ENCODE data around the gene TAX1BP1. TPM values are rescaled to one million over a fixed set of nuclear protein-coding genes. Genes with fewer than 3 reads are reported as not detected.
A peak's percentile ranks its signal among the peaks of the same experiment; 100 is the strongest.

The TAX1BP1 gene
- polyA plus RNA-seq, 5 donors, result 76.1 to 123 (median 93.2) TPM

DNA sequence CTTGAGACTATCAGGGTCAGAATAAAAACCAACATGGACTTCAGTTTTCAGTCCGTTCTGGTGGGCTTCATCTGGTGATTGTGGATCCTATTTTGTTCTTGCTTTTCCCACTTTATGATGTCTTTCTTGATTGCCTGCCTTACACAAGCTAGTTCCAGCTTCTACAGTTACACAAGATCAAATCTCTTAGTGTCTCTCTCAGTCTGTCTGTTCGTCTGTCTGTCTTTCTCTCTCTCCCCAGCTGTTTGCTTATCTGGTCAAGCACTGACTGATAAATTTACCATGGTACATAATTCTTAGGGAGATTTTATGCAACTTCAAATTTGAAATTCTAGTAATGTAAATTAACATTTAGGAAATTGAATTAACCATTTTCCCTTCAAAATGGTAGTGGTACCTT is 35.8 kb downstream of the TAX1BP1 start:
- DNase-seq, result no peak

DNA sequence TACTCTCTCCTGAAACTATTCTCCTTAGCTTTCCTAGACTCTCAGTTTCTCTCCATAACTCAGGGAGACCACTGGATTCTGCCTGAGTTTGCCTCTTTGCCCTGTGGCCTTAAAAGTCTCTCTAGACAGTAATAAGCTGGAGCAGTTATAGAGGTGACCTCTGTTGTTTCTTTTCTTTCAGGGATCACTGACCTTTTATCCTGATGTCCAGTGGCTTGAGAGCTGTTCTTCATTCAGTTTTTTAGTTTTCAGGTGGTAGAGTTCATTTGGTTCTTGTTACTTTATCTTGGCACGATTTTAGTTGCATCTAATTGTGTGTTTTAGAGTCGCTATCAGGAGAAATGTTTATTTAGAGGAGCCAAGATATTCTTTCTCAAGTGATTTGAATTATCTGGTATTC is 37.7 kb downstream of the TAX1BP1 start:
- no peak for DNase-seq

DNA sequence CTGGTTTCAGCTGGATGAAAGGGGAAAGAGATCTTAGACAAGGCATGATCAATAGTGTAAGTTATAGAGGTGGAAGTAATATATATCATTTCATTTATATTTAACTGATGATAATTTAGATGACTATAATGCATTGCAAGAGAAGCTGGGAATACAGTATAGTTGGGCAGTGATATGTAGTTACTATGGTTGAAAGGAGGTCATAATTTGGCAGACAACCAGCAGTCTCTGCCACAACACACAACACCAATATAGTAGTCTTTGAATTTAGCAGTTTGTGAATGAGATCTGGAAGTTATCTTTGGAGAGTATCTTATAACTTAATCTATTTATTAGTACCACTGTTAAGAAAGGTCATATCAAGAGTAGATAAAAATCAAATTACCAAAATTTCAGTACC is 39.9 kb downstream of the TAX1BP1 start:
- no peak for DNase-seq

DNA sequence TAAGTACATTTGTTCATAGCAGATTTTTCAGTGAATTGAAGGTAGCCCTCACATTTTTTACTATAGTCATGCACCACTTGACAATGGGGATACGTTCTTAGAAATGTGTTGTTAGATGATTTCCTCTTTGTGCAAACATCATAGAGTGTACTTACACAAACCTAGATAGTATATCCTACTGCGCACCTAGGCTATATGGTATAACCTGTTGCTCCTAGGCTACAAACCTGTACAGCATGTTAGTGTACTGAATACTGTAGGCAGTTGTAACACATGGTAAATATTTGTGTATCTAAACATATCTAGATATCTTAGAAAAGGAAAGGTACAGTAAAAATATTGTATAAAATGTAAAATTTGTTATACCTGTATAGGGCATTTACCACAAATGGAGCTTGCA is 41.2 kb downstream of the TAX1BP1 start:
- no peak for DNase-seq

DNA sequence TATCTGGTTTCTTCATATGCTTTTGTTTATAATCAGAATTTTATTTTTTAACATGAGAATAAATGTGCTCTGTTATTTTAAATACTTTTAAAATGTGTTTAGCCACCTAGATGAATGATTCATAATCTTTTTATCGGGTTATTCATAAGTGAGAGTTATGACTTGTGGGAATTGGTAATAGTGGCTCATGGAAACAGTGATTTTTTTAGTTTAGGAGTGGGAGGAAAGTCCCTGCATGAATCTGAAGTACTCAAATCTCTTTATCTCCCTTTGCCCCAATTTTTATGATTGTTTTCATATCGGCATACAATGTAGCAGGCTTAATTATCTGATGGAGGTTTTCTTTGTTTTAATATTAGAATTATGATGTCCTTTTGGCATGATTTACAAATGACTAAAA is 42.9 kb downstream of the TAX1BP1 start:
- no peak for DNase-seq

DNA sequence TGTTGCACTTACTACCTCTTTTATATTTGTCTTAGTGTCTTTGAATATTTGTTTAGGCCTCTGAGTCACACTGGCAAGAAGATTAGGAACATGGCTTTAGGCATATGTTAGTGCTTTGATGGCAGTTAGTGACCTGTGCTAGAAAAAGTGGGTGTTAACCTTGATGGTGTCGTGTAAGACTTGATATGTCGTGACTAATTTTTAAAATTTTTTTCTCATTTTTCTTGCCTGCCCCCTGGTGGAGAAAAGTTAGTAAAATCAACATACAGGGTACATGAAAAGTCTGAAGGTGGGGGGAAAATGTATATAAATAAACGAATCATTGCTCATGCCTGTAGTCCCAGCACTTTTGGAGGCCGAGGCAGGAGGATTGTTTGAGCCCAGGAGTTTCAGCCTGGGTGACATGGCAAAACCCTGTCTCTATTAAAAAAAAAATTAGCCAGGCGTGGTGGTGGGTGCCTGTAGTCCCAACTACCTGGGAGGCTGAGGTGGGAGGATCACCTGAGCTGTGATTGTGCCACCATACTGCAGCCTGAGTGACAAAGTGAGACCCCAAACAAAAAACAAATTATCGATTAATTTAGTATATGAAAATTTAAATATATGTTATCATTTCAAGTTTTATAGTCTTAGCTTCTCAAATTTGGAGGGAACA is 44.6 kb downstream of the TAX1BP1 start:
- DNase-seq, result peak in 1 of 2 donors; percentile 12

DNA sequence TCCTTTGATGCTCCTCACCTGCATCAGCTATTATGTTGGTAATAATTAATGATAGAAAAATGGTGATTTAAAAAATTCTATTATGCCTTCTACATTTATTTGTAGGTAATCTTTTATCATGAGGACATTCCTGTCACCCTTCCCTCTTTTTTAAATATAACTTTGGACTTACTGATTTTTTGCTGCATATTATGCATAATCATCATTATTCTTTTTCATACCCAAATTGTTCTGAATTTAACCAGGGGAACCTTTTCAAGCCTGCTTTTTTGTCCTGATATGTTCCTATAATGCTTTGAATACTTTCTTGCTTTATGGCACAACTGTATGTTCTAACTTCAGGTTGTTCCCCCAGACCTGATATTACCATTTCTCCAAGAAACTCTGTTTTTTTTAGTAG is 48.5 kb downstream of the TAX1BP1 start:
- DNase-seq, result no peak

DNA sequence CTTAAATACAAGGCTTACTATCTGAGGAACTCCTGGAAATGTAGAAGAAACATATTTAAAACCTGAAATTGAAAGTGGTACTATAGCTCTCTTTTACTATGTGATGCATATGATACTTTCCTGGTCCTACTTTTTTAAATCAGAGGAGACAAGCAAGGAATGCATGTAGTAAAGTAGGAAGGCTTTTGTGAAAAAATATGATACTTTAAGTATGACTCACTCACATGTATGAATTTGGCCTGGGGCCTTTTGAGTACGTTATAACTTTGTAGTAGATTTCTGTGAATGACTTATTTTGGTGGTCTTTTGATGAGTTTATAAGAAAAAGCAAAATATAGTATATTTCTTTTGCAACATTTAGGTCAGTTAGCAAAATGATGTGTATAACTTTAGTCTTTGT is 53.8 kb downstream of the TAX1BP1 start:
- no peak for DNase-seq

DNA sequence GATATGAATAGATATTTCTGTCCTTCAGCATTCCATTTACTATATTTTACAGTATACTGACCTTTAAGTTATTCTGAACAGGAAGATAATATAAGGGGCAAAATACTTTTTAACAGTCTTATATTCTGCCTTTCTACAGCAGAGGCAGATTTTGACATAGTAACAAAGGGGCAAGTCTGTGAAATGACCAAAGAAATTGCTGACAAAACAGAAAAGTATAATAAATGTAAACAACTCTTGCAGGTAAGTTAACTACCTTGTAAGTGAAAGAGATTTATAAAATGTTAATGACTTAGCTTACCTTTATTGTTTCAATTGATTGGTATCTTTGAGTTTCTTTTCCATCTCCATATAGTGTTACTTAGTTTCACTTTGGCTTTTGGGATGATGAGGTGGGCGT is 56.0 kb downstream of the TAX1BP1 start:
- DNase-seq, result no peak

DNA sequence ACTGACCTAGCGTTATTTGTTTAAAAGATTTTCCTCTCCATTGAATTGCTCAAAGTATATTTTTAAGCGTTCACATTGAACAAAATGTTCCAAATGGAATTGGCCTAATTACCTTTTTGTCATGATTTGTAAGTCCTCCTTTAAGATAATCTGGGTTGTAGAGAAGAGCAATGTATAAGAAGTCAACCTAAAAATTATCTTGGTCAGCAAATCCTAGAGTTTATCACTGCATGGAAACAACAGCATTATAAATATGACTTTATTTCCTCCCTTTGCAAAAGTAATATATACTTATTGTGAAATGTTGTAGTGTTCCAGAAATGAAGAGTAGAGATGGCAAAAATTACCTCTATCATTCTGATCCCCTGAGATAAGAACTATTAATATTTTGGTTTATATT is 59.2 kb downstream of the TAX1BP1 start:
- no peak for DNase-seq

DNA sequence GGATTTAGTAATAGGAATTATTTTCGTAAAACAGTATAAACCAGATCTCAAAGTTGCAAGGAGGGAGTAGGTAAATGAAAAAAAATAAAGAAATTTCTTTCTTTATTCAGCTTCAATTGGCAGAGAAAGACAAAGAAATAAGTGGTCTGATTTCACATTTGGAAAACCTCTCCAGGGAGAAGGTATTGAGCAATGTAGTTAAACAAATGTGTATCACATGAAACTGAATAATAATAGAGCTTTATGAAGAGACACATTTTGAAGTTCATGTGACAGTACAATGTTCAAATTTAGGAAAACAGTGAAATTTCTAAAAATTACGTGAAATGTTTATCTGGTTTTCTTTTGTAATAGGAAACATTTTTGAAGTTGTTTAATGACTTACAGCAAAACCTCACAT is 63.0 kb downstream of the TAX1BP1 start:
- no peak for DNase-seq

DNA sequence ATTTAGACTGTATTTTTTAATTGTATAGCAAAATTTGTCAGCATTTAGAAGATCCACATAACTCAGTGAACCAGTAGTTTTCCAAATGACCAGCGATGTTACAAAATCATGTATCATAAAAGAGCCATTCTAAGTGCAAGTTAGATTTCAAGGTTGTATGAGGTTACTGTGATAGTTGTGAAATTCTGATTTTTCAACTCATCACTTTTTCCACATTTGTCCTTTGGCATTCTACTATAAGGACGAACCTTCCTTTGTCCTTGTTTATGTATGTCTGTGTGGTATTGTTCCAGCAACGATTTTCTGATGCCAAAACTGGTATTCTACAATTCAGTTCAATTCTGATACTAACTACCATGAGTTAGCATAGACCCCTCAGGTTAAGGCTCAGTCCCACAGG is 64.2 kb downstream of the TAX1BP1 start:
- DNase-seq, result no peak

DNA sequence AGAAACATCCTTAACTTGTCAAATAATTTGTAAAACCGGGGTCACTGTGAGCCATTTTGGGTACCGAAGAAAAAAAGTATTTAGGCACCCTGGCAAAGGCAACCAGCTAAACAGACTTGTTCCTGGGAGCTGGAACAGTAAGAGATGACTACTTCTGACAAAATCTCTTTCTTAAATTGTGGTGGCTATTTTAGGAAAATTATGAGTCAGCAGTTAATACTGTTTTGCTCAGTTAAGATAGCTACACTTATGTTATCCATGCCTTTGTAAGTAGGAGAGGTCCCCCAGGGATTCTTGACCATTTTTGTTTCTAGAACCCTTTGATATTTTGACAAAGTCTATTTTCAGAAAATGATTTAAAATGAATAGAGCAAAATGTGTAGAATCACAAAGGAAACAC is 68.7 kb downstream of the TAX1BP1 start:
- no peak for DNase-seq

DNA sequence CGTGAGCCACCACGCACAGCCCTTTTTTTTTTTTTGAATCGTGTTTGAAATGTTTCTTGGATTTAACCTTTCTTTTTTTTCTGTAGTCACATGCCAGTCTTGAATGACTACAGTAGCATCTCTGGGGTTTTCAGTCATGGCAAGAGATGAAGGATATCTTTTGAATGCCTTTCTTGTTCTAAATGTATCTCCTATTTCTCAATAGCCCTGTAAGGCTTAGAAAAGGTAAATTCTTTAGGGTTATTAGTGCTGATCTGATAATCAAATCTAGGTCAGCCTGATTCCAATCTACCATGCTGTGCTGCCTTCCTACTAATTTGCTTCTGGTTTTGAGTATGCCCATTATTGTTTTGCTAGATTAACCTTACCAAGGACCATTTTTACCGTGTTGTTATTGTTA is 70.2 kb downstream of the TAX1BP1 start:
- DNase-seq, result no peak

DNA sequence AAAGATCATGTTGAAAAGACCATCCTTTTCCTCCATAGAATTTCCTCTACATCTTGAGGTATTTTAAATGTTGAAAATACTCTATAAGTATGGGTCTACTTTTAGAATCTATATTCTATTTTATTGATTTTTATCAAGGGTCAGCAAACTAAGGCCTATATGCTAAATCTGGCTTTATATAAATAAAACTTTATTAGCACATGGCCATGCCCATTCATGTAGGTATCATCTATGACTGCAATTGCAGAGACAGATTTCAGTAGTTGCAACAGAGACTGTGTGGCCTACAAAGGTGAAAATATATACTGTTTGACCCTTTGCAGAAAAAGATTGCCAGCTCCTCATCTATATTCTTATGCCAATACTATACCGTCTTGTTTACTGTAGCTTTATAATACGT is 72.7 kb downstream of the TAX1BP1 start:
- DNase-seq, result no peak

DNA sequence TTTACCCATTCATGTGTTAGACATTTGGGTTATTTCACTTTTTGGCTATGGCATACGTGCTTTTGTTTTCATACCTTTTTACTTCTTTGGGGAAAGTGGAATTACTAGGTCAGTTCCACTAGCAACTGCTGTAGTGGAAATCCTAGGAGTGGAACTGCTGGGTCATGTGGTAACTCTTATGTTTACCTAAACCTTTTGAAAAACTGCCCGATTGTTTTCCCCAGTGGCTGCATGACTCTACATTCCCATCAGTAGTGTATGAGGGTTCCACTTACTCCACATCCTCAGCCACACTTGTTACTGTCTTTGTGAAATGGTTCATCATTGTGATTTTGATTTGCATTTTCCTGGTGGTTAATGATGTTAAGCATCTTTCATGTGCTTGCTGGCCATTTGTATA is 82.3 kb downstream of the TAX1BP1 start:
- no peak for DNase-seq

DNA sequence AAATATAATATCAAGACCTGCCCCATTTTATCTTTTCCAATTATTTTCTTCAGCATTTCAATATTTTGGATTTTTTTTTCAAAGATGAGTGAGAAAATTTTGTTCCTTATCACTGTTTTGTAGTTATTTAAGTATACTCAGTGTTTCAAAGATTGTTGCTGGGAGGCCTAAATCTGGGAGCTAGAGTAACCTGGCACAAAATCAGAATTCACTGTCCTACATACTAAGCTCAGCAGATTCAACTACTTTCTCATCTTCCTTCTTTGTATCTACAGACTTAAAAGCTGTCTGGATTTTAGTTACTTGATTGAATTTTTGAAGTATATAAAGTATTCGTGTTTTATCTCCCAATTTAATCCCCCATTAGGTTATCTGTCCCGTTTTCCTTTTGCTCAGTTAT is 85.9 kb downstream of the TAX1BP1 start:
- DNase-seq, result no peak

DNA sequence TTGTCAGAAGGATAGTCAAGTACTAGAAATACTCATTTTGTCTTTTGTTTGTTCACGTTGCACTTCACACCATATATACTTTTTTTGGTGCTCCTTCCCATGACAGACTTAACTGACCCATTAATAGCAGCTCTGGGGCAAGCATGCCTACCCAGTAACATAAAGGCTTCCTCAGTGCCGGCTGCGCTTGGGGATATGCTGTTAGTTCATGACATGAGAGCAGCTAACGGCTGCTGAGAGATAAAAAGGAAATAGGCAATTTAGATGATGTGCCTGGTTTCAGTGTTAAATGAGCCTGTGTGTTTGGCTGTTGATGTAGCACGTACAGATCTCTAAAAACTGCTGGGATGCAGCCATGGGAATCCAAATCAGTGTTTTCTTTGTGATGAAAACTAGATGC is 86.4 kb downstream of the TAX1BP1 start:
- no peak for DNase-seq

DNA sequence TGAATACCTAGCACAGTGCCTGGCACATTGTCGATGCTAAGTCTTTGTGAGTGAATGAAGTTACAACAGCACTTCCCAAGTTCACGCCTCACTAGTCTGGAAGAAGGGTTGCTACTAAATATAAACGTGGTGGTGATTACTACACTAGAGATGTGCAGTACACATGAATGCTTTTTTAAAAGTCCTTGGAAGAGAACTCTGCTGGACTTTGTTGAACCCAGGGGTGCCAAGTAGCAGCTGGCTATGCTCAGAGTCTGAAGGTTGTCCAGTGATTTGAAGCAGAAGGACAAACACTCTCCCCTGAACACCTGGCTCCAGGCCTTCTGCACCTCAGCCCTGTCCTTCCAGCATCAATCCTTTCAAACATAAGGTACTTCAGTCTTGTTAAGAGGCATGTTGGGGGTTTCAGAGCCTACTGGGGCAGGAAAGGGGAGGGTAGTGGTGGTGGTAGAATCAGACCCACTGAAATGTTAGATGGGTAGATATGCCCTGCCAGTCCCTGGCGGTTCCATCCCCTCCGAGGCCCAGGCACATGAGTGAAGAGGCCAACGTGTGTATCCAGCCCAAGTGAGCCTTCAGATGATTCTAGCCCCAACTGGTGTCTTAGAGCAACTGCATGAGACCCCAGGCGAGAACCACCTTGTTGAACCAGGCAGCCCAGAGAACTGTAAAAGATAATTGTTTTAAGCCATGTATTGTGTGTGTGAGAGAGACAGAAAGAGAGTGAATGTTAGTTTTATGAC is 94.4 kb downstream of the TAX1BP1 start:
- no peak for DNase-seq

DNA sequence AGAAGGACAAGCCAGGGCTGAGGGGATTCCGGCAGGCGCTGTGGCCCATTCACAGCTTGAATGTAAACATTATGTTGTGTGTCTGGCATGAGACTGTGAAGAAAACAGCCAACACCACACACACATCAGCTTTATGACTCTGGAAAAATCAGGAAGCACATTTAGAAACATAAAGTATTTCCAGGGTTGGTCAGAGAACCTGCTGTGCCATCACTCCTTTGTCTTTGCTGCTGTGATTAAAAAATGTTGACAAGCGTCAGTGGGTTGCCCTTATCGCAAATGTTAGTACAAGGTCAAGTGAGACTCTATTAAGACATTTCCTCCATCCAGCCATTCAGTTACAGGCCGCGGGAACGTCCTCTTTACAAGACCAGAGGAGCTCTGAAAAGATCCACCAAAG is 95.4 kb downstream of the TAX1BP1 start:
- DNase-seq, result peak; percentile 13 to 16

DNA sequence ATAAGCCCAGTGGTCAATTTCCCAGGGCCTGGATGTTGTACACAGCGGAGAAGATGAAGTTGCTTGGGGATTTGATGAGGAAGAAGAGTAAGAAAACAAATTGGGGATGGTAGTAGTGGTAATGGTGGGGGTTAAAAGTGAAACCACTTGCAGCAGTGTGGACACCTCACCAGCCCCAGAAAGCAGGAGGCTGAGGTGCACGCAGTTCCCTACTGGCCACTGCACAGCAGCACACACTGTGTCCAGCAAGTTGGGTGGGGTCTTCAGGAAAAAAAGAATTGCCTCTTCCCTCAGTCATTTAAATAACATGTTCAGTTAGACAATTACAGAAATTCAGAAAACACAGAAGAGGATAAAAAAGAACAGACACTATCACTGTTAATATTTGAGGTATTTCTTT is 96.6 kb downstream of the TAX1BP1 start:
- DNase-seq, result no peak

DNA sequence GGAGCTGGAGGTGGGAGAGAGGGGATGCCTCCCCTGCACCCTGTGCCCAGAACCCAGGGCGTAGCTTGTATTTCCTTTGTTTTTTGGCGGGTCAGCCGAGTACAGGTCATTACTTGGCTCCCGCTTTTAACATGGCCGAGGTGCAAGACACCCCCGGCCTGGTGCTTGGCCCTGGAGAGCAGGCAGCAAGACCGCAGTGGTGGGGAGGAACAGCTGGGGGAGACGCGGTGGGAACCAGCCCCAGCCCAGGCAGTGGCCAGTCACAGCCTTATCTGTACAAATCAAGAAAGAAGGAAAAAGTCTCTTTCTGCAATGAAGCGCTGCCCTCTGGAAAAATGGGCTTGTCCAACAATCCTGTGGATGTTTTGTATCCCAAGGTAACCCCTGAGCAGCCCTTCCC is 99.1 kb downstream of the TAX1BP1 start:
- no peak for DNase-seq

DNA sequence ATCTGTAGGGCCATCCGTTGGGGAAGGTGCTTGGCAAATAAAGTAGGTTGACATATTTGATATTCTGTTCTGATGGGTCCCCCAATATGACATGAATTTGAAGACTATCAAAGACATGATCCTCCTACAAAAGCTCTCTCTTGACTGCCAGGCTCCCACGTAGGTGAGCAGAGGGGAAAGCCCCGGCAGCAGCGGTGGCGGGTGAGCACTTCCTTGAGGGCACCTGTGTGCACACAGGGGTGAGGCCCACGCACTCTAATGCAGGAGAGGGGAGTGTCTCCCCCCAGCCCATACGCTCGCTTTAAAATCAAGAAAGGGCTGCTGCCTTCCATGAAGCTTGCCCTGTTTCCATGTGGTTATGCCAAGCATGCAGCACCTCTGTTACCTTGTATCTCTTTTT is 100.4 kb downstream of the TAX1BP1 start:
- DNase-seq, result no peak

DNA sequence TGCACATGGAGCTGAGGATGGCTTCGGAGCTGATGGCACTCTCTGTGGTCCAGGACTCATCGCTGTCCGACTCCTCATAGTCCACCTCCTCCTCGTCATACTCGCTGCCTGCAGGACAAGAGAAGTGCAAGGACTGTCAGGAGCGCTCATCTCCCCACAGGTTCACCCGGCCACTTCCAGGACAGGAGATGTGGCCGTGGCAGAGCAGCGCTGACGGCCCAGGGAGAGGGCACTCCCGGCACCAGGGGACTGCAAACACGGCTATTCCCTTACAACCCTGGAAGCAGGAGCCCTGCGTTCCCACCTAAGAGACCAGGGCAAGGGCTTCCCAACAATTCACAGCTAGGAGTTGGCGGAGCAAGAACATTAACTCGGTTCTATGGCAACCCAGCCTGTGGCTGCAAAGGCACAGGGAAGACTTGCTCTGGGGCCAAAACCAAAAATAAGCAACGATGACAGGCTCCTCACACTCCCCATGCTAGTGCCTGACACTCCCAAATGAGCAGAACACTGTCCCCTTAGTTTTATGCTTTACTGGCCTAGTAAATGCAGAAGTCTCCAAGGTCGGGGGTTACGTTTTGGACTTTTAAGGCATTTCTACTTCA is 100.9 kb downstream of the TAX1BP1 start:
- DNase-seq, result no peak

Data from right lung (tissue), 5 donors.